Endothelial cell of umbilical vein (primary cell): ENCODE measurements around the gene NR2E3. TPM values are rescaled to one million over a fixed set of nuclear protein-coding genes. Genes with fewer than 3 reads are reported as not detected.

ENCODE experiments used
- BruUV-seq: library from RNA; stranded (reverse); fragments of 400-500 nt; replicated peaks from 2 replicates; lab custom pipeline; 2021; lab: Mats Ljungman, UMichigan
- CTCF ChIA-PET: fragments of 300-600, 350-600 bp; sonication (Branson Sonifier 250); formaldehyde crosslinking; loops from one replicate; lab custom pipeline; 2021; ENCODE audit warnings: antibody characterized with exemption, inconsistent platforms; lab: Charles Lee
- POLR2A ChIA-PET: fragments of 300-600, 350-600 bp; sonication (Branson Sonifier 250); formaldehyde crosslinking; loops from one replicate; lab custom pipeline; 2021; ENCODE audit warnings: antibody characterized with exemption, inconsistent platforms; lab: Charles Lee
- DNase-seq: peaks from one replicate; pipeline ENCODE4 v3.0.0-alpha.2; 2011; ENCODE audit warnings: low read depth, low spot score
- FAIRE-seq: peaks from 2 replicates; lab custom pipeline; 2011; peaks lifted over from hg19 to GRCh38; lab: Jason Lieb, UNC
- H2AFZ ChIP-seq: 2 replicates; pipeline ENCODE4 v1.6.0; 2012; ENCODE audit warnings: low read depth, low read length, control low read depth, inconsistent platforms
- H3K27ac ChIP-seq: 2 replicates; pipeline ENCODE4 v1.5.1; 2011; ENCODE audit warnings: low read depth, mild to moderate bottlenecking, control low read depth, low read length, moderate library complexity; ENCODE audit not compliant: insufficient read depth
- H3K27me3 ChIP-seq, 2 experiments: 2 replicates each; pipeline versions ENCODE4 v1.6.0 to v1.6.1; 2011; ENCODE audit warnings: low read length in 2 of 2, mixed read lengths in 1 of 2; ENCODE audit not compliant: control insufficient read depth in 2 of 2, insufficient read depth in 2 of 2
- H3K36me3 ChIP-seq, 2 experiments: 2 replicates in 1 of 2; 3 replicates in 1 of 2; pipeline ENCODE4 v1.5.1; 2011; ENCODE audit warnings: low read length in 2 of 2, mild to moderate bottlenecking in 1 of 2, moderate library complexity in 1 of 2; ENCODE audit not compliant: control insufficient read depth in 2 of 2, insufficient read depth in 2 of 2; ENCODE audit errors: extremely low read depth in 1 of 2
- H3K4me1 ChIP-seq: 3 replicates; pipeline ENCODE4 v1.5.1; 2011; ENCODE audit warnings: mild to moderate bottlenecking, low read length; ENCODE audit not compliant: control insufficient read depth, insufficient read depth; ENCODE audit errors: extremely low read depth
- H3K4me2 ChIP-seq: 2 replicates; pipeline ENCODE4 v1.6.1; 2011; ENCODE audit warnings: low read length, control low read depth, mixed read lengths; ENCODE audit not compliant: insufficient read depth
- H3K4me3 ChIP-seq, 3 experiments: fragments of 200-600 bp in 1 of 3; sonication (generic), shearing (Covaris generic) in 1 of 3; replicated peaks in 1 of 3; 2 replicates each; pipeline ENCODE4 v1.5.1; 2011 to 2016; ENCODE audit warnings: control low read depth in 3 of 3, low read length in 3 of 3, mild to moderate bottlenecking in 2 of 3, inconsistent platforms in 1 of 3, low read depth in 1 of 3, moderate library complexity in 1 of 3; ENCODE audit not compliant: insufficient read depth in 1 of 3
- H3K79me2 ChIP-seq: 2 replicates; pipeline ENCODE4 v1.6.0; 2012; ENCODE audit warnings: low read length, inconsistent platforms; ENCODE audit not compliant: control insufficient read depth, insufficient read depth
- H3K9ac ChIP-seq: replicated peaks from 2 replicates; pipeline ENCODE3; 2011; ENCODE audit warnings: low read length, control low read depth; ENCODE audit not compliant: insufficient read depth; ENCODE audit errors: extremely low read depth
- H3K9me1 ChIP-seq: replicated peaks from 3 replicates; pipeline ENCODE4 v1.6.0; 2011; ENCODE audit warnings: mild to moderate bottlenecking, low read length; ENCODE audit not compliant: control insufficient read depth, insufficient read depth; ENCODE audit errors: extremely low read depth
- H3K9me3 ChIP-seq: replicated peaks from 2 replicates; pipeline ENCODE4 v1.5.1; 2012; ENCODE audit warnings: low read length, inconsistent platforms; ENCODE audit not compliant: control insufficient read depth, insufficient read depth
- H4K20me1 ChIP-seq: replicated peaks from 2 replicates; pipeline ENCODE3; 2011; ENCODE audit warnings: mild to moderate bottlenecking, low read length; ENCODE audit not compliant: control insufficient read depth, insufficient read depth; ENCODE audit errors: extremely low read depth
- EZH2 ChIP-seq: IDR thresholded peaks from 2 replicates; pipeline ENCODE4 v1.6.1; 2012; ENCODE audit warnings: borderline replicate concordance, low read depth, mild to moderate bottlenecking, moderate library complexity, low read length, inconsistent platforms; ENCODE audit not compliant: severe bottlenecking
- GATA2 ChIP-seq: IDR thresholded peaks from 2 replicates; pipeline ENCODE4 v1.7.0; 2011; ENCODE audit warnings: low read depth, mild to moderate bottlenecking, moderate library complexity, mixed read lengths, low read length; ENCODE audit not compliant: insufficient read length, insufficient read depth
- JUN ChIP-seq: IDR thresholded peaks from 2 replicates; pipeline ENCODE4 v1.6.1; 2011; ENCODE audit warnings: borderline replicate concordance, low read depth; ENCODE audit not compliant: insufficient read length, insufficient read depth
- MAX ChIP-seq: IDR thresholded peaks from 2 replicates; pipeline ENCODE4 v1.6.1; 2011; ENCODE audit not compliant: insufficient read depth, insufficient read length
- POLR2A ChIP-seq: IDR thresholded peaks from 2 replicates; pipeline ENCODE4 v1.6.1; 2012; ENCODE audit warnings: low read depth, mild to moderate bottlenecking, control low read depth, low read length
- POLR2AphosphoS5 ChIP-seq: IDR thresholded peaks from 2 replicates; pipeline ENCODE4 v1.6.1; 2012; ENCODE audit warnings: low read depth, mild to moderate bottlenecking, control low read depth, low read length, moderate library complexity; ENCODE audit not compliant: insufficient read depth
- dilution Hi-C: fragments of 300-500 bp; cut with MboI; formaldehyde crosslinking; loops from one replicate; pipeline ENCODE4 v1.15.0; 2019; ENCODE audit warnings: low sequenced_read_pairs; ENCODE audit not compliant: extremely low pct_ligation_motif_present
- intact Hi-C: fragments of 100-400 bp; cut with micrococcal nuclease; formaldehyde crosslinking; loops from one replicate; pipeline ENCODE4 v1.10.0; 2022
- polyA plus RNA-seq, 4 experiments: library from polyadenylated mRNA; depleted of rRNA in 3 of 4; stranded (reverse) in 3 of 4; unstranded in 1 of 4; fragments of >200 nt; gene quantifications; 2 replicates each; pipeline versions ENCODE4 v1.2.1 to v1.2.3, GENCODE V29; 2011 to 2012; ENCODE audit warnings: missing spikeins in 1 of 4
- total RNA-seq: library from RNA; stranded (reverse); gene quantifications from 2 replicates; pipeline ENCODE4 v1.2.3, GENCODE V29; 2021

The NR2E3 gene
- total and polyA plus RNA-seq, 2 donors (not counting 3 experiments of a cell fraction or from before 2014, with no cell fraction given) = 0.04 to 0.38 TPM

- intact Hi-C loops = no loop called here
- H3K27me3 ChIP-seq = no peaks in the 10 kb centered on the region
- H3K9ac ChIP-seq = no peak overlapping the region
- DNase-seq (peak; percentile 59), FAIRE-seq (peak; percentile 85)
- H3K9me3 ChIP-seq = no peaks in the 10 kb centered on the region
- H3K4me3 ChIP-seq = no peak overlapping the region
- H2AFZ ChIP-seq = peak overlapping the region; percentile 4
- no peaks in the 10 kb centered on the region for H3K36me3 ChIP-seq
- H4K20me1 ChIP-seq = no peaks in the 10 kb centered on the region
- TF ChIP-seq POLR2A = no peak
- peak; percentile 20 for TF ChIP-seq JUN
- TF ChIP-seq MAX = no peak
- TF ChIP-seq GATA2 = peak; percentile 57
- peak; percentile 22 for TF ChIP-seq POLR2AphosphoS5
- no peak for TF ChIP-seq EZH2
- CTCF ChIA-PET = interaction anchor here (0.7 to 4.1 kb wide), 7 partner anchors 9 to 345 kb away, joined by 3 to 26 read pairs (median 5); no protein-coding TSS in a partner anchor
- peaks cover 47% of the 10 kb centered on the region for H3K4me1 ChIP-seq
- POLR2A ChIA-PET = interaction anchor here (0.9 kb wide), 1 partner anchor 36 kb away, joined by 3 read pairs; no protein-coding TSS in a partner anchor
- BruUV-seq = no TSS peak
- H3K27ac ChIP-seq = peak overlapping the region; percentile 34
- no peaks in the 10 kb centered on the region for H3K79me2 ChIP-seq
- no peaks in the 10 kb centered on the region for H3K9me1 ChIP-seq
- H3K4me2 ChIP-seq = peak overlapping the region; percentile 32
- dilution Hi-C loops = no loop called here
Observed at GRCh38 chr15:71788646-71789579, 21.4 kb upstream of the NR2E3 start.
